Glutamatergic neuron (in vitro differentiated cells): ENCODE data around the gene RBM19. TPM values are rescaled to one million over a fixed set of nuclear protein-coding genes. Genes with fewer than 3 reads are reported as not detected.
A peak's percentile ranks its signal among the peaks of the same experiment; 100 is the strongest.

Experiments used
- DNase-seq: peaks from one replicate; pipeline ENCODE4 v3.0.0; 2022
- H3K27ac Mint-ChIP-seq: one replicate; pipeline ENCODE4 v1.8.0; 2020; ENCODE audit warnings: mild to moderate bottlenecking, mixed read lengths, inconsistent platforms; ENCODE audit not compliant: unreplicated experiment
- H3K27me3 Mint-ChIP-seq: one replicate; pipeline ENCODE4 v1.8.0; 2020; ENCODE audit warnings: mild to moderate bottlenecking, moderate library complexity, mixed read lengths, inconsistent platforms; ENCODE audit not compliant: unreplicated experiment
- H3K36me3 Mint-ChIP-seq: one replicate; pipeline ENCODE4 v1.8.0; 2020; ENCODE audit warnings: mild to moderate bottlenecking, mixed read lengths, inconsistent platforms; ENCODE audit not compliant: unreplicated experiment
- H3K4me1 Mint-ChIP-seq: one replicate; pipeline ENCODE4 v1.8.0; 2020; ENCODE audit warnings: mild to moderate bottlenecking, low read depth, mixed read lengths, inconsistent platforms; ENCODE audit not compliant: unreplicated experiment
- H3K4me3 Mint-ChIP-seq: one replicate; pipeline ENCODE4 v1.8.0; 2020; ENCODE audit warnings: mild to moderate bottlenecking, mixed read lengths, inconsistent platforms; ENCODE audit not compliant: unreplicated experiment
- H3K9me3 Mint-ChIP-seq: one replicate; pipeline ENCODE4 v1.8.0; 2020; ENCODE audit warnings: mild to moderate bottlenecking, moderate library complexity, mixed read lengths, inconsistent platforms; ENCODE audit not compliant: unreplicated experiment
- total RNA-seq: library from RNA; stranded (reverse); fragmentation: NEBNext Ultra II Directional; extraction: Animal tissue kit (Norgen Biotek cat#: 25700); gene quantifications from one replicate; pipeline ENCODE4 v1.2.1, GENCODE V29; 2021; ENCODE audit not compliant: unreplicated experiment
- TF ChIP-seq, protein P1 (sequence below): fragments of 200-600 bp; sonication (generic); IDR thresholded peaks from one replicate; pipeline ENCODE4 v1.5.0; 2021; ENCODE audit not compliant: partially characterized antibody, unreplicated experiment

RBM19 gene
- total RNA-seq, 1 donor from 2014 or later: 27.4 TPM

GRCh38 chr12:113800201-113800600 is 165.9 kb downstream of the RBM19 start:
- Mint-ChIP-seq H3K9me3 (peaks cover 6% of the 10 kb centered on the region), H3K27me3 (peaks cover 7% of the 10 kb centered on the region), H3K4me3 (no peak overlapping the region), H3K4me1 (peaks cover 16% of the 10 kb centered on the region), H3K27ac (no peak overlapping the region), H3K36me3 (no peaks in the 10 kb centered on the region)
- DNase-seq: no peak
- TF ChIP-seq, protein P1, sequence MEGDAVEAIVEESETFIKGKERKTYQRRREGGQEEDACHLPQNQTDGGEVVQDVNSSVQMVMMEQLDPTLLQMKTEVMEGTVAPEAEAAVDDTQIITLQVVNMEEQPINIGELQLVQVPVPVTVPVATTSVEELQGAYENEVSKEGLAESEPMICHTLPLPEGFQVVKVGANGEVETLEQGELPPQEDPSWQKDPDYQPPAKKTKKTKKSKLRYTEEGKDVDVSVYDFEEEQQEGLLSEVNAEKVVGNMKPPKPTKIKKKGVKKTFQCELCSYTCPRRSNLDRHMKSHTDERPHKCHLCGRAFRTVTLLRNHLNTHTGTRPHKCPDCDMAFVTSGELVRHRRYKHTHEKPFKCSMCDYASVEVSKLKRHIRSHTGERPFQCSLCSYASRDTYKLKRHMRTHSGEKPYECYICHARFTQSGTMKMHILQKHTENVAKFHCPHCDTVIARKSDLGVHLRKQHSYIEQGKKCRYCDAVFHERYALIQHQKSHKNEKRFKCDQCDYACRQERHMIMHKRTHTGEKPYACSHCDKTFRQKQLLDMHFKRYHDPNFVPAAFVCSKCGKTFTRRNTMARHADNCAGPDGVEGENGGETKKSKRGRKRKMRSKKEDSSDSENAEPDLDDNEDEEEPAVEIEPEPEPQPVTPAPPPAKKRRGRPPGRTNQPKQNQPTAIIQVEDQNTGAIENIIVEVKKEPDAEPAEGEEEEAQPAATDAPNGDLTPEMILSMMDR: no peak

GRCh38 chr12:113798552-113798951 is 167.6 kb downstream of the RBM19 start:
- Mint-ChIP-seq H3K9me3 (peaks cover 6% of the 10 kb centered on the region), H3K27ac (no peak overlapping the region), H3K27me3 (peaks cover 5% of the 10 kb centered on the region), H3K4me1 (peaks cover 23% of the 10 kb centered on the region), H3K36me3 (no peaks in the 10 kb centered on the region), H3K4me3 (no peak overlapping the region)
- TF ChIP-seq, protein P1: no peak
- DNase-seq: no peak

DNA sequence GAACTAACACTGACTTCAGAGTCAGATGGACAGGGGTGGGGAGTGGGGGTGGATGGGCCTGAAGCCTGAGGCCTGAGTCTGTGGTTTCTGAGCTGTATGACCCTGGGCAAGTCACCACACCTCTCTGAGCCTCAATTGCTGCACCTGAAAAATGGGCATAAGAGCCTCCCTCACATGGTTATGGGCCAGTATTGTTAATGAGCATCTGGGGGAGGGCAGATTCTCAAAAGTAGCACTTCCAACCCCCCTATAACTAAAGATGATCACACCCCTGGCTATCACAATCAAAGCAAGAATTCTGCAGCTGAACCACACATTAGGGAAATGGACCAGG is 168.6 kb downstream of the RBM19 start:
- H3K27me3 Mint-ChIP-seq: peaks cover 7% of the 10 kb centered on the region
- TF ChIP-seq, protein P1: no peak
- no peak for DNase-seq
- H3K36me3 Mint-ChIP-seq: no peaks in the 10 kb centered on the region
- H3K27ac Mint-ChIP-seq: no peak overlapping the region
- no peak overlapping the region for H3K4me3 Mint-ChIP-seq
- peaks cover 20% of the 10 kb centered on the region for H3K4me1 Mint-ChIP-seq
- peaks cover 6% of the 10 kb centered on the region for H3K9me3 Mint-ChIP-seq

DNA sequence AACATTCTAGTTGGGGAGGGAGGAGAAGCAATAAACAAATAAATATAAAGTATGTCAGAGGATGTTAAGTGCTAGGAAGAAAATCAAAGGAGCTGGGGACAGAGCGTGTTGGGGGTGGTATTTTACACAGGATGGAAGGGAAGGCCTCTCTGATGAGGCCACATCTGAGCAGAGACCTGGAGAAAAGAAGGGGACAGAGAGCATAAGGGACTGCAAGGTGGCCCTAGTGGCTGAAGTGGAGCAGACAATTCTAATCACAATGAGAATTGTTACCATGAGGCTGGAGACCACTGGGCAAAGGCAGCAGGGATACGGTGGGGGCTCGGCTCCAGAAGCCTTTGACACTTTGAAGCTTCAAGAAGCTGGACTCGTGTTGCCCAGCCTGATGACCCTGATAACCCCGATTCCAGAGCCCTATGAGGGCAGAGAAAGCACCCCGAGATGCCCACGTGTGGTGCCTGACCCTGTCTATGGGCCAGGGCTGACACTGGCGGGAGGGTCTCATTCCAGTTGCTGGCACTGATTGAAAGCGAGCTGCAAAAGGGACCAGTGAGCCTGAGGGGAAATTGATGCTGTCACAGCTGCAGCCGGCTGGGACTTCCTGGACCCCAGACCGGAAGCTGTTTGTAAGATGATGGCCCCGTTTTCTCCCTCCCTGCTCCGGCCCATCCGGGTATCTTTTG is 169.1 kb downstream of the RBM19 start:
- Mint-ChIP-seq H3K4me3 (no peak overlapping the region), H3K27me3 (peaks cover 7% of the 10 kb centered on the region), H3K4me1 (peaks cover 20% of the 10 kb centered on the region), H3K36me3 (no peaks in the 10 kb centered on the region), H3K27ac (no peak overlapping the region), H3K9me3 (peaks cover 6% of the 10 kb centered on the region)
- TF ChIP-seq, protein P1: no peak
- DNase-seq: no peak

DNA sequence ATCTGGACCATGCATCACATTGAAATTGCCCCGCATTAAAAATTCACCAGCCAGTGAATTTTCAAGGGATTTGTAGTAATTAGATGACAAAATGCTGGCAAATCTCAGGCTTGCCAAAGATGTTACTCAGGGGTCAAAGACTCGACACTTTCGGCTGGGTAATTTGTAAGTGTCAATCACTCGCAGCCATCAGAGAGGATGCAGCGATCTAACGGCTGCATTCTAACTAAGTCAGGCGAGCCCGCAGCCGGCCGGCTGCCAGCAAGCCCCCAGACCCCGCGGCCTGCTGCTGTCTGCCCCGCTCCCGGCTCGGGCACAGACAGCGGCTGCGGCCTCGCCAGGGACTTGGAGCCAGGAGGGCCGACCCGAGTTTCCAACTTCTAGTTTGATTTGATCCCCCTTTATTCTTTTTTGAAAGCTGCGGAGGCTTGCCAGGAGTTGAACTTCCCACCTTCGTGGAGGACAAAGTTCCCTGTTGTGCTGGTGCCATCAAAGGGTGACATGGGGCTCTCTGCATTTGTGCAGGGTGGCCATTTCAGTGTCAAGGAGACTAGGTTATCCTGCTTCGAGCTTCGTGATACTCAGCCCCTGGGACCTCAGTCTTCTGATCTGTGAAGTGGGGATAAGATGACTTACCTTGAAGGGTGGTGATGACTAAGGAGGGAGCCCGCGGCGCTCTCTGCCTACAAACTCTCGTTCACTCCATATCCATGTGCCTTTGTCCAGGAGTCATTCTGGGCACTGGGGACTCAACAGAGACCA is 169.9 kb downstream of the RBM19 start:
- no peaks in the 10 kb centered on the region for H3K36me3 Mint-ChIP-seq
- no peak for DNase-seq
- H3K4me3 Mint-ChIP-seq: peak overlapping the region; percentile 36

More for the DNA sequence above, 169.9 kb downstream of the RBM19 start:
- peak overlapping the region; percentile 6 for H3K27ac Mint-ChIP-seq
- TF ChIP-seq, protein P1: no peak
- H3K9me3 Mint-ChIP-seq: peaks cover 6% of the 10 kb centered on the region
- peaks cover 7% of the 10 kb centered on the region for H3K27me3 Mint-ChIP-seq
- H3K4me1 Mint-ChIP-seq: peaks cover 20% of the 10 kb centered on the region
